Measurements from ENCODE around the gene CTDSPL.

Gene CTDSPL

DNA sequence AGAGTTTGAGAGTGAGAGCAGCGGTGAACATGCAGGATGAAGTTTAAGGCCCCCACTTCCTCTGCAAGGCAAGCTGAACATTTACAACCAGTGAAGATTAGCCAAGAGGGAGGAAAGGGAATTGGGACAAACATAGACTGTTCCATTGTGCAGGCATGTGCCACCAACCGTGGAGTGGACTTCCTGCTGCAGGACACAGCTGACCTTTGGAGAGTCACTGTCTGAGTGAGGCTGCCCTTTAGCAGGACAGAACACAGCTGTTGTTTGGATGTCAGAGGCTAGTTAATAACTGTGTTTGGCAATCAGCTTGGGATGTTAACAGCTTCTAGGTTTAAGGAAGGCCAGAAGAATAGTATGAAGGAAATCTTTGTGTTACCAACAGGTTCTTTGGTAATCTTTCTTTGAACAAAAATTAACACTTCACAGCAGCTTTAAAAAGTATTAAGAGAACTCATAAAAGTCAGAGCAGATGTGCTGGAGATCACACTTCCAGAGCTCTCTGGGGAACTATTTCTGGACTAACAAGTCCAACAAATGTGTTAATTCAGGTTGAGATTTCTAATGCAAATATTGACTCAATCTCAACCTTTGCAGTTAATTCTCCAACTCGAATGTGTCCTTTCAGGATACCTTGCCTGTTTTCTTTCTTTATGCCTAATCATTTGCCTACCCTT, 31.4 kb downstream of the CTDSPL start:
- no peak for DNase-seq

DNA sequence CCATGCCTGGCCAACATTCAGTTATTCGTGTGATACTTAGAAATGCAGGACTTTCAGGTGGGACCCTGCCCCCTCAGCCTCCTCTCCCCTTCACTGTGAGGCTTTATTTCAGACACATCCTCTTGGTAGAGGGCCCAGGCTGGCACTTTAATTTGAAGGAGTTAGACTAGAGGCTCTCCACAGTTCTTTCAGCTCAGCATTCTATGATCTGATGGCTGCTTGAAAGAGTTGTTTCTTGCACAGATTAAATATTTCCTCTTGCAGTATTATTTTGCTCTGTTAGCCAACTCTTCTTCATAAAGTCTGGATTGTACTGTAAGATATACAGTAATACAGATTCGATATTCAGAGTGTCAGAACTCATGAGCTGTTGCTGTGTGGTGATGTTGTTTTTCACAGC, 35.1 kb downstream of the CTDSPL start:
- DNase-seq: no peak

DNA sequence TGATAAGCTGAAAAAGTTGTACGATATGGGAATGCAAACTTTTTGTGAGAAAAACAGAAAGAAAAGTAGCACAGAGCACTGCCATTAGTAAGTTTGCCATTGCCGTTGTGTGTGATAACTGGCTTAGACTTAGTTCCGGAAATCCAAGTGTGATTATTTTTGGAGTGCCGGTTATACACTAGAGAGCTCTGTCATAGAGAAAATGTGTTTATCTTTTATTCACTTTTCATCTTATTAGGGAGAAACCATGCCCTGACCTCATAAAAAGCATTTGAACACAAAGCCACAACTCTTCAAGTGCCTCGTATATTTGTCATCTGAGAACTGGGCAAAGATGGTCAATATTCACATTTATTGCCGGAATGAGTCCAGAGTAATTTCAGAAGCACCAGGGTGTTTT, 36.1 kb downstream of the CTDSPL start:
- no peak for DNase-seq

DNA sequence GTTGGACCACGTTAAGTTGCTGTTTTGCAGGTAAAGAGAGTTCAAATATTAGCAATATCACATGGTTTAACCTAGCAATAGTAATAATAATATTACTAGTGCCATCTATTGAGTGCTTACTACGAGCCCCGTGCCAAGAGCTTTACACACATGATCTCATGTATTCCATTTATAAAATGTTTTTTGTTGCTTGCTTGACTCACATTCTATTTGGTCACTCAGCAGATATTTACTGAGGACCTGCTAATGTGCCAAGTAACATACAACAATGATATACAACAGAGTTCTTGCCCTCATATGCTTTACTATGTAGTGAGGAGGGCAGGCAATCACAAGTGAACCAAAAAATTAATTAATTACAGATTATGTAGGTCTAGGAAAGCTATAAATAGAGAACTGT, 36.7 kb downstream of the CTDSPL start:
- no peak for DNase-seq

DNA sequence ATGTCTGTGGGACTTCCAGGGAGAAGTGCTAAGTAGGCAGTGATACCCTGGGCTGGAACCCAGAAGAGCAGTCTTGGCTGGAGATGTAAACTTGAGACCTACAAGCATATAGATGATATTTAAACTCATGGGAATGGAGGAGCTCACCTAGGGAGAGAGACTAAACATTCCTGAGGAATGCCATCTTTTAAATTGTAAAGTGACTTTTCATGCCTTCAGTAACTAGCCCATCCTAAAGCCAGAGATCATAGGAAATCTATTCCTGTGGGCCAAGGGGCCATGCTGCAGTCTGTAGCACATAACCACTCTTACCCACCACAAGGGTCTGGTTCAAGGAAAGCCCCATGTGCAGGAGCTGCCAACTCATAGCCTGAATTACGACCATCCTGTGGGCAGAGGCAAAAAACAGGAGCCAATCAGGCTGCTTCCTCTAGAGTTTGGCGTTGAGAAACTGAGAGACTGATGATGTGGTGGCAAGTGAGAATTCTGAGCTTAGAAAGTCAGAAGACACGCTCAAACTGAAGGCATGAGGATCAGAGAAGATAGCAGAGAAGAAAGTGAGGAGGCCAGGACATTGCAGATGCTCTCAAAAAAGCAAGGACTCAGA, 37.5 kb downstream of the CTDSPL start:
- no peak for DNase-seq

DNA sequence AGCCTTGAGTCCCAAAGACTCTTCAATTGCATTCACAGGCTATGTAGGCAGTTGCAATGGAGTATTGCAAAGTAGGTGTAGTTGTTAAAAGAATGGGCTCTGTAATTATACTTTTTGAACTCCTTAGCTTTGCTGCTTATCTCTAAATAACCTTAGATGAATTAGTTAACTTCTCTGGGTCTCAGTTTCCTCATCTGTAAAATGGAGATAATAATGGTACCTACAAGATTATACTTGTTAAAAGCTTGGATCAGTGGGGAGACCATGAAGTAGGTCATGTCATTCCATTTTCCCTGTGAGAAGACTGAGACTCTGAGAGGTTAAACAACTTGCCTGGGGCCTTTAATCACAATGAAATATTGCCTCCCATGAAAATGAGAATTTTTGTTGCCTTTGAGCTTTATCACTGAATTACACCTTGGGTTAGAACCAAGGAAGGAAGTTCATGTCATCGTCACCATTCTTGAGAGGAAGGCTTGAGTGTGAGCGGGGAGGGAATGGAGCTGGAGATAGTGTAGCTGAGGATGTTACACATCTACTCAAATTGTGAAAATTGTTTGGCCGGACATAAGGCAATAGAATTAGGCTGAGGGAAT, 38.1 kb downstream of the CTDSPL start:
- DNase-seq: no peak

DNA sequence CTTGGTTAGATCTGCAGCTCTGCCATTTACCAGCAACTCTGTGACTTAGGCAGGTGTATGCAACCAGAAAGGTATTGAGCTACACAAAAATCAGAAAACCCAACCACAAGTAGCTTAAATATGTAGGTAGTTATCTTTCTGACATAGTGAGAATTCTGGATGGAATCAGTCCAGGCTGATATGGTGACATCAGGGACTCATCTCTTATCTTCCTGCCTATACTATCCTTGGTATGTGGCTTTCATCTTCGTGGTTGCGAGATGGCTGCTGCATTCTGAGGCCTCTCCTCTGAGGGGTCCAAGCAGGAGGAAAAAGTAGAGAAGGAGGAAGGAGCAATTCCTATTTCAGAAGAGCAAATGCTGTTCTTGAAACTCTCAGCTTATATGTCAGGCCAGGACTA, 40.0 kb downstream of the CTDSPL start:
- no peak for DNase-seq

DNA sequence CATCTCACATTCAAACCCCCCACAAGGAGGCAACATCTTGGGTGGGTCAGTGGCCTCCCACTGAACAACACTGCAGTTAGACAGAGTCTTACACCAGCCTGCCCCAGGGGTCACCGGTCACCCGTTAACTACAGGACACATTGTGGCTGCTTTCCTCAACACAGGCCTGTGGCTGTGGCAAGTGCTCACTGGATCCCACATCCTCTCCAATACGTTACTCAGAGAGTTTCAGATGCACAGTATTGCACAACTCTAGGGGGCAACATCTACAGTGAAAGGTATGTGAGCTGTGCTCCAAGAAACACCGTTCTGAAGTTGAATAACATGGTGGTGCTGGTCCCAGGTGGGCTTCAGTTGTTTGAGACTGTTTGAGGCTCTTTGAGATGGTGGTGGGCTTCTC, 41.0 kb downstream of the CTDSPL start:
- DNase-seq: no peak

DNA sequence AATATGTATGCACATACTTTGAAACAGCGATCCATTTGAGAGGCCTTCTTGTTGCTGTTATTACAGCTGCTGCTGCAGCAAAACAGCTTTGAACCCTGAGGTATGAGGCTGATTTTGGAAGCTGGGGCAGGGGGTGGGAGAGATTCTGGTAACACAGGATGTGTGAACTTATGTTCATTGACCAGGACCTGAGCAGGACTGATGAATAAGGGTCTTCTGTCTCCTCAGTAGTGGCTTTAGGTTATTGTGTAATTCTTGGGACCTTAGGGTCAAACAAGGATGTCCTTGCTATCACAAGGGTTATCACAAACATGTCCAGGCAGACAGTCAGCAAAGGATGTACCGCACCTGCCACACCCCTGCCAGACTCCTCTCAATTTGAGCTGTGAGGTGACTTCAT, 41.6 kb downstream of the CTDSPL start:
- DNase-seq: no peak

DNA sequence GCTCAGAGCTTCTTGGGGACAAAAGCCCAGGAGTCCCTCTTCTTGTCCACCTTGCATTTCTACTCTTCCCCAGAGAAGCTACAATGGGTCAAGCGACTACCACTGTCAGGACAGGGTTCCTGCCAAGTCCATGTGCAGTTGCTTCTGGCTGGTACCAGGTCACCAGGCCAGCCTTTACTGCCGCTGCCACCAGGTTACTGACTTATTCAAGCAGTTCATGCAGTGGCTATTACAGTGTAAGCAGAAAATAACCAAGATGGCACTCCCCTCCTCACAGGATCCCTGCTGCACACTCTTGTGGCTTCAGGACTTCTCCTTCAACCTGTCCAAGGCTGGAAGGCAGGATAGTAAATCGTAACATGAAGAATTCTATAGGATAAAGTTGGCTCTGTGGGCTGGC, 42.1 kb downstream of the CTDSPL start:
- DNase-seq: no peak

DNA sequence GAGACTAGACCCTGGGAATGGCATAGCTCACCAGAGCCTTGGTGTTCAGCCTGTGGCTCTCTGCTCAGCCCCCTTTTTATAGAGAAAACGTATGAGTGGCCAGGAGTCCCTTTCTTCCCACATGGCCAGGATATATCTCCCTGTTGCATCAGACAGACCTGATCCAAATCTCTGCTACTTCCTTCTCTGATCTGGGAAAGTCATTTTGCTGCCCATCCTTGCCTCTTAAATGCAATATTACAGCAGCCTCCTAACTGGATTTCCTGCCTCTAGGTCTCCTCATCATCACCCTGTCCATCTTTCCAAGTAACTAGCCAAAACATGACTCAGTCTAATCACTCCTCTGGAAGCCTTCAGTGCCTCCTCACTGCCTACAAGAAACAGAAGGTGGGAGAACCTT, 42.9 kb downstream of the CTDSPL start:
- no peak for DNase-seq

DNA sequence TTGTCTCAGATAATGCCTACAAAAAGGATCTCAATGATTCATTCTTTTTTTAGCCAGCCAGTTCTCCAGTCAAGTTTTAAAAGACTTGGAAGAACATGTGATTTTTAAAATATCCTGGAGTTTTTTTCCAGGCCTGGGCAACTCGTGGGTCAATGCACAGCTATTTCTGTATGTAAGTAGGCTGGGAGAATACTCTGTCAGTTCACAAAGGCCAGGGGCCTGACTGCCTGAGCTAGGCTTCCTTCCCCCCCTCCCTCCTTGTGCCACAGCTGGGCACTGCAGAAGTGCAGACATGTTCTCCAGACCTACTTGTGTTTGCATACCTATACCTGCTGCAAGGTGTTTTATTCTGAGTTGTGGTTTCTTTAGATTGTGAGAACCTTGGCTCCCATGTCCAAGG, 43.7 kb downstream of the CTDSPL start:
- DNase-seq: no peak

DNA sequence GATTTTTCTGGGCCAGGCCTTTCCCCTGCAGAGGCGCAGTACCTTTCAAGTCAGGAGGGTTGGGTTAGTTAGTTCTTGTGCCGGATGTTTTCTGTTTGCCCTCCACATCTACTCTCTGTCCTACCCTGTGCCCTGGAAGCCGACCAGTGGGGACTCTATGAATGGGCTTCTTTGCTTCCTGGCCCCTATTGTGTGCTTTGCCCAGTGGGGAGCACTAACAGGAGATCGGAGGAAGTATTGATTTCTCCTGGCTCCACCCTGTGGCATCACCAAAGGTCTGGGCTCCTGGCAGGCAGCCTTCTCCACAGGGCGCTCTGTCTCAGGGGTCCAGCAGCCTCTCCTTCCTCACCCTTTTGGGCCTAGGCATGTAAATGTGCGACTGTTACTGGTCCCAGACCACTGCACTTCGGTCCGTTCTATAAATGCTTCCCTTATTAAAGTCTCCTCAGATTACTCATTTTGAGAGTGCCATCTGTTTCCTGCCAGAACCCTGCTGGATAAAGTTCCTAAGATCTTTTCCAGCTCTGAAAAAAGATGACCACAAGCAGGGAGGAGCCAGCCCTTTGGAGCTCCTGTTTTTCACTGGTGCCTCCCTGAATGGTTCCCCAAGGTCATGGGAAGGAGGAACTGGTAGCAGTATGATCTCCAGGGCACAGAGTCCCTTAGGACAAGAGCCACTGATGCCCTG, 44.5 kb downstream of the CTDSPL start:
- no peak for DNase-seq

DNA sequence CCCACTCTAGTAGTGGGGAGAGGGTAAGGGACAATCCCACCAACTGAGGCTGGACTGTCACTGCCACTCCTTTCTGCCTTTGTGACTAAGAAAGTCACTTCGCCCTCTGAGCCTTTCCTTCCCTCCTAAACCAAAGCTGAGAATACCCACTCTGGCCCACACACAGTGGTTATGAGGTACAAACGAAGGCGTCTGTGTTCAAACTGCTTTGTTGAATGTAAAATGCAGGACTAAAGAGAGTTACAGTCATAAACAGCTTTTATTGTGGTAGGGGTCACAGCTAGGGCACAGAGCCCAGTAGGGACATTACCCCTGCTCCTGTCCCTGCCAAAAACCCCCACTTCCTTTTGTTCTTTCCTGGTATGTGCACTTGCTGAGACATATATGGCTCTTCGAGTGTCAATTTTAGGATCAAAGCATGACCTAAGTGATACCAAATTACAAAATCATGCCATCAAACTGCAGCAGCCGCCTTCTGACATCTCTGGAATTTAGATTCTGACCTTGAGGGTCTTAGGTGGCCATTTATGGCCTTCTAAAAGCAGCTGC, 45.1 kb downstream of the CTDSPL start:
- DNase-seq: no peak

DNA sequence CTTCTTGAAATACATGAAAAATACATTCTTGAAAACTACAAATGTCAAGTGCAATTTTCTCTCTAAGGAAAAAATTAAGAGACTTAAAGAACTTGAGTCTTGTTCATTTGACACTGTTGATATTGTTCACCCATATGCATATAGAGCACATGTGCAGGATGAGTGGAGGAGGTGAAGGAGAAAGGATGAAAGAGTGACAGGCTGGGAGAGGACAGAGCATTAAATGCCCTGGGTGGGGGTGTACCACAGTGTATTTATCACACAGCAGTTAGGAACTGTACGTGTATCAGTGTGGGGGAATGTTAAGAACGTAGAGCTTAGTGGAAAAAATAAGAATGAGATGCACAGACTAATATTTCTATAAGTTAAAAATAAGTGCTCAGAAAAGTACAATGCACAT, 45.7 kb downstream of the CTDSPL start:
- DNase-seq: no peak

DNA sequence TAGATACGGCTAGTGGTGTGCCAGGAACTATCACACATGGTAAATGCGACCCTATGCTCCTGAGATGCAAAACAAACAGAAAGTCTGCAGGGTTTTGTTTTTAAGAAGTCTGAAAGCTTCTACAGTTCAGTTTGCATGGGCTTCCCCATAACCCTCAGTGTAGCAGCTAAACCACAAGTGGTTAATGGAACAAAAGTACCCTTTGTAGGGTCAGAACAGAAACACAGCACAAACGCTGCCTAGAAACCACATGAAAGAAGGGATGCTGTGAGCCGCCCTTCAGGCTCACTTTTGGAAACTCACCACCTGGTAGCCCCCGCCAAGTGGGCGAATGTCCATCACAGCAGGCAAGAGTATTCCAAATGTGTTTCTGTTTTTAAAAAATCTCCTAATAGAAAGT, 46.2 kb downstream of the CTDSPL start:
- DNase-seq: no peak

DNA sequence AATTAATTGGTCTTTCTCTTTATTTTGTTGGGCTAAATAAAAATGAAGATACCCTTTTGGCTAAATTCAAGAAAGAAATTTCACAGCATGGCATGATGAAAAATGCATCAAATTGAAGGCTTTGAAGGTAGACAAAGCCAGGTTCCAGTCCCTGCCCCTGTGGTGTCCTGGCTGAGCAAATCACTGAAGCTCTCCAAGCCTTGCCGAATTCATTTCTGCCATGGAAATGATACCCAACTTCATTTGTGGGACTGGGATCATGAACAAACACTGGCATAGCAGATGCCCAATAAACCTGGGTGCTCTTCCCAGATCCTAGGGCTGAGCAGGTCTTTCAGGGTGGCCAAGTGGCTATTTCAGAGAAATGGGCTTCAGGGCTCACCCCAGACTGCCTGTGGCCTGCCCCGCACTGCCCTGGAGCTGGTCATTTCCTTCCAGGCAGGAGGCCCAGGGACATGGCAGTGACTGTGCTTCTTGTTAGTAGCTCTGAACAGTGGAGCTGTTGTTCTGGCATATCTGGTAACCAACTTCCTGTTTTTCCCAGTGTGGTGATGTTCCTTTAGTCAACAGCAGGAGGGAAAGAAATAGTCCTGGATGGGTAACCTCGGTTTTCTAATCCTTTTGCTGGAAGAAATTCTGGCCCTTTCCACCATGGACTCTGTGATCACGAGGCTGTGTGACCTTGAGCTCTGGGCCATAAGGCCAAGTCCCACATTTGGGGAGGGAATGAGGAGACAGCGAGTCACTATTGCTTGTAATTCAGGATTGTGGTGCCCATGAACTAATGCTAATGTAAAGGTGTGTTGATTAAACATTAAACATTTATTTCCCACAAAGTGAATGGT, 47.6 kb downstream of the CTDSPL start:
- DNase-seq: no peak

DNA sequence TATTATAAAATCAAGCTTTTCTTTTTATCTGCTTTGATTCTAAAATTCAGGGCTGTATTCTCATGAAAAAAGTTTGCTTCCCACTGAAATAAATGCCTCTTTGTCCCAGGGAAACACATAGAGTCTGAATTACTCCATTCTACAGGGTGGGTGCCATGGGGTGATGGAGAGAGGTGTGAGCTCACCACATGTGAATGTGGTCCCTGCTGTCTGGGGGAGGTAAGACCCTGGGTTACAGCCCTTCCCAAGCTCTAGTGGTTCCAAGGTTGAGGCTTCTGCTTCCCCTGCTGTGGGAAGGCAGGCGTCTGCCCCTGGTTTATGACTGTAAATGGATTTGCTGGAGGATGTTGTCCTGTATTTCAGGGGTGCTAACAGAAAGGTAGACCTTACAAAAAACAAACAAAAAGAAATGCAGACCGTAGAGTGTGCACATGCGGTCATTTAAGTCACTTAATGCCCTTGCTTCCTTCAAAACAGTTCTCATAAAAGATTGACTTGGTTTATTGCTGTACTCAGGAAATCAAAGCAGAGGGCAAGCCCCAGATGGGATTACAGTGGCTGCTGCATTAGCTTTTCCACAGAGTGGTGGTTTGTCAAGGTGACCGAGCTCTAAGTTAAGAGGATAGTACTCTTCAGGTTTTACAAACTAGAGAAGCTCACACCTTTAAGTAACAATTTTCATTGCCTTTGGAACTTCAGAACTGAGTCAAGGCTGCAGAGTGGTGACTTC, 49.2 kb downstream of the CTDSPL start:
- DNase-seq: no peak

DNA sequence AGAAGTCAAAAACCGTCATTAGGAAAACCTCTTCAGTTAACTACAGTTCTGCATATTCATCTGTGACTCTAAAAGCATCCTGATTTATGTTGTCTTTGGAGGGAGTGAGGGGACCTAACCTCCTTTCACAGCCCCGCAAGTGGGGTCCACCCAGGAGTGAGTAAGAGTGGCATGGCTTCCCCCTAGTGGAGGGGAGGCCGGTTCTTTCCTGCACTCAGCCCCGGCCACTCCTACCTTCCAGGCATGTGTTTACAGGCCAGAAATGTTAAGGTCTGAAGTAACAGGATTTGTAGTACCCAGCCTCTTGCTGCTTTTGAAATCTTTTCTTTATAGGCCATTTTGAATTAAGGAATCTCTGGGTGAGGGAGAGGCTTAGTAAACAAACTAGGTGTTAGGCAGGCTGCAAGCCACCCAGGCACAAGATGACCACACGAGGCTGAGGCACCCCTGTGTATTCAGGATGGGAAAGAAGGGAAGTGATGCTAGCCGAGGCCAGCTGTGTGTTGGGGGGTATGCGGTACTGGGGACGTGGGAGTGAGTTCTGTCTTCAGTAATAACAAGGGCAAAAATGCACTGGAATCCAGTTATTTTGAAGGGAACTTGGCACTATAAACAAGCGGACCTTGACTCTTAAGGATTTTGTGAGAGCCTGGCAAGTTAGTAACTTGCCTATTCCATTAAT, 50.5 kb downstream of the CTDSPL start:
- no peak for DNase-seq

DNA sequence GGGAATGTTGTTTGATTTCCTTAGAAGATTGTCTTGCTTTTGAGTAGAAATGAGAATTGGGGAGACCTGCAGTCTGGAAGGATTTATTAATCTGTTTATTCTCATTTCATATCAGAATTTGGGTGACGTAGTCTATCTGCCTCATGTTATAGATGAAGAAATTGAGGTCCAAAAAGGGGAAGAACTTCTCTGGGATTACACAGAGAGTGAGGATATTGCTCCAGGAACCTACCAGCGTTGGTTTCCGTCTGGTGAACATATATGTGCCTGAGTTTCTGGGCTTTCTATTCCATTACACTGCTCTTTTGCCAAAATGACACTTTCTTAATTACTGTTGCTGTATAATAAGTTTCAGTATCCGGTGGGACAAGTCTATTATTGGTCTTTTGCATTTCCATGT, 51.8 kb downstream of the CTDSPL start:
- DNase-seq: no peak

DNA sequence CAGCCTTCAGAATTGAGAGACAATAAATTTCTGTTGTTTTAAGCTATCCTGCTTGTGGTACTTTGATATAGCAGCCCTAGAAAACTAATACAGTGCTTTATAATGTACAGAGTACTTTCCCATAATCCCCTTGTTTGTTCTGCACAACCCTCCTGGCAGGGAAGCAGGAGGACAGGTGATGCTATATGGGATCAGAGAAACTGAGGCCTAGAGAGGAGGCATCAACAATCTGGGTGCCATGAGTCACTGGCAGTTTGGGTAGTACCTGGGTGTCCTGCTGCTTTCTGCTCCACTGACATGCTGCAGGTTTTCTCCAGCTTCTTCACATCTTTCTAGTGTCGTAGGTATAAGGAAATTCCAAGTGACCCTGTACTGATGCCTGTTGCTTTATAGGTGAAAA, 55.0 kb downstream of the CTDSPL start:
- DNase-seq: no peak

DNA sequence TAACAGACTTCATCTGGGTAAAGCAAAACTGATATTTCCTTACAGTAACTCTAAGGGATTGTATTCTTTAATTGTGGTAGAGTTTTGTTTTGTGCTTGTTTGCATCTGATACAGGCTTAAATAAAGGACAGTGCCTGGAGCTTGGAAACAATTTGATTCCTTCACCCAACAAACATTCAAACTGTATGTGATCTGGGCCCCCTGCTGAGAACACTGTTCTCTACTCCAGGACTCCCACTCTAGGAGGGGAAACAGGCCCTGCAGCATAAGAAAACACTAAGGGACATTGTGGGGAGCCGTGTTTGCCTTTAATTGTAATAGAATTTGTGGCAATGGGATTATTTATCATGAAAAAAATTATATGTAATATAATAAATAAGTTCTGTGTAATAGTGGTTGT, 56.9 kb downstream of the CTDSPL start:
- no peak for DNase-seq

Data from activated CD8-positive, alpha-beta memory T cell treated with anti-CD3 and anti-CD28 coated beads for 24 hours (primary cell).